Left hindlimb (tissue), 1 donor: ENCODE results near the gene CCDC78.

Source experiments
- DNase-seq: peaks from one replicate; pipeline ENCODE4 v3.0.0-alpha.2; 2018

CCDC78 gene

DNA sequence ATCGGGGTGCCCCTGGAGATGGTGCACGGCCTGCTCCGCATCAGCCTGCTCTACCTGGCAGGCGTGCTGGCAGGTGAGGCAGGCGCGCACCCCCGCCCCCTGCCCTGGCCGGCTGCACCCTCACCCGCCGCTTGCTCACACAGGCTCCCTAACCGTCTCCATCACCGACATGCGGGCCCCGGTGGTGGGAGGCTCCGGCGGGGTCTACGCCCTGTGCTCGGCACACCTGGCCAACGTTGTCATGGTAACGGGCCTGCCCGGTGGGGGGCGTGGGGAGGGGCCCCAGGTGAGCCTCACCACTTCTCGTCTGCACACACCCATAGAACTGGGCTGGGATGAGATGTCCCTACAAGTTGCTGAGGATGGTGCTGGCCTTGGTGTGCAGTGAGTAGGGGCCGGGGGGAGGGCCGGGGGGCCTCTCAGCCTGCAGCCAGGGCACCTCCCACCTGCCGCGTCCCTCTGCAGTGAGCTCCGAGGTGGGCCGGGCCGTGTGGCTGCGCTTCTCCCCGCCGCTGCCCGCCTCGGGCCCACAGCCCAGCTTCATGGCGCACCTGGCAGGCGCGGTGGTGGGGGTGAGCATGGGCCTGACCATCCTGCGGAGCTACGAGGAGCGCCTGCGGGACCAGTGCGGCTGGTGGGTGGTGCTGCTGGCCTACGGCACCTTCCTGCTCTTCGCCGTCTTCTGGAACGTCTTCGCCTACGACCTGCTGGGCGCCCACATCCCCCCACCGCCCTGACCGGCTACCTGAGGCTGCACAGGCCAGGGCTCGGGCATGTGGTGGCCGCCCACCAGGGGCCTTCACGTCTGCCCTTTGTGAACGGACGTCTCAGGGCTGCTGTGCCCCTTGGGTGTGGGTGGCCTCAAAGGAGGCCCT is 48.7 kb downstream of the CCDC78 start:
- no peak for DNase-seq

DNA sequence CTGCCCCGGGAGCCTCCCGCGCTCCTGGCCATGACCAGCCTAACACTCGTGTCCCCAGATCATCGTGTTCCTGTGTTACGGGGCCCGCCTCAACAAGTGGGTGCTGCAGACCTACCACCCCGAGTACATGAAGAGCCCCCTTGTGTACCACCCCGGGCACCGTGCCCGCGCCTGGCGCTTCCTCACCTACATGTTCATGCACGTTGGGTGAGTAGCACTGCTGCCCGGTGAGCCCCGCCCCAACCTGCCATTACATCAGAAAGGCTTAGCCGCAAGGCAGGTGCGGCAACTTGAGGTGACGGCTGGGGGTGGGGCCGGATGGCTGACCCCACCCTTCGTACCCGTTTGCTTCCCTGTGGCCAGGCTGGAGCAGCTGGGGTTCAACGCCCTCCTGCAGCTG is 49.3 kb downstream of the CCDC78 start:
- DNase-seq, result no peak

DNA sequence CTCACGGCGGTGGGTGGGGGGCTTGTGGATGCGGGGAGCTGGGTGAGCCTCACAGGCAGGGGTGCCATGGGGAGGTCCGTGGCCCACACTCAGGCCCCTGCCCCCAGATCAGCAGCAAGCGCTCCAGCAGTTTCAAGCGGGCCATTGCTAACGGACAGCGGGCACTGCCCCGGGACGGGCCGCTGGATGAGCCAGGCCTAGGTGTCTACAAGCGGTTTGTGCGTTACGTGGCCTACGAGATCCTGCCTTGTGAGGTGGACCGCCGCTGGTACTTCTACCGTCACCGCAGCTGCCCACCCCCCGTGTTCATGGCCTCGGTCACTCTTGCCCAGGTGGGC is 49.7 kb downstream of the CCDC78 start:
- DNase-seq, result no peak

DNA sequence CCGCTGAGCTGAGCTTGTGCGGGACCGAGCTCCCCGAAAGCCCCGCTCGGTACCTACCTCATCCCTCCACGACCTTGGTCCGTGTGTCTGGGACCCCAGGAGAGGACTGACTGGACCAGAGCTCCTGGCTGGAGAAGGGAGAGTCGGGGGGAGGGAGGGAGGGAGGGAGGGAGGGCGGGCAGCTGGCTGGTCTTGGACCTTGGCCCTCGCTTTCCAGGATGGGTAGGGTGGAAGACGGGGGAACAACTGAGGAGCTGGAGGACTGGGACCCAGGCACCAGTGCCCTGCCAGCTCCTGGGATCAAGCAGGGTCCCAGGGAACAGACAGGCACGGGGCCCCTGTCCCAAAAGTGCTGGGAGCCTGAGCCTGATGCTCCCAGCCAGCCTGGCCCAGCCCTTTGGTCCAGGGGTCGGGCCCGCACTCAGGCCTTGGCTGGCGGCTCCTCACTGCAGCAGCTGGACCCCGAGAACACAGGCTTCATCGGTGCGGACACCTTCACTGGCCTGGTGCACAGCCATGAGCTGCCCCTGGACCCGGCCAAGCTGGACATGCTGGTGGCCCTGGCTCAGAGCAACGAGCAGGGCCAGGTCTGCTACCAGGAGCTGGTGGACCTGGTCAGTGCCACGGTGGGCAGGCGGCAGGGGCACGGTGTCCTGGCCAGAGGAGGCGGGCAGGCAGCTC is 50.2 kb downstream of the CCDC78 start:
- no peak for DNase-seq

DNA sequence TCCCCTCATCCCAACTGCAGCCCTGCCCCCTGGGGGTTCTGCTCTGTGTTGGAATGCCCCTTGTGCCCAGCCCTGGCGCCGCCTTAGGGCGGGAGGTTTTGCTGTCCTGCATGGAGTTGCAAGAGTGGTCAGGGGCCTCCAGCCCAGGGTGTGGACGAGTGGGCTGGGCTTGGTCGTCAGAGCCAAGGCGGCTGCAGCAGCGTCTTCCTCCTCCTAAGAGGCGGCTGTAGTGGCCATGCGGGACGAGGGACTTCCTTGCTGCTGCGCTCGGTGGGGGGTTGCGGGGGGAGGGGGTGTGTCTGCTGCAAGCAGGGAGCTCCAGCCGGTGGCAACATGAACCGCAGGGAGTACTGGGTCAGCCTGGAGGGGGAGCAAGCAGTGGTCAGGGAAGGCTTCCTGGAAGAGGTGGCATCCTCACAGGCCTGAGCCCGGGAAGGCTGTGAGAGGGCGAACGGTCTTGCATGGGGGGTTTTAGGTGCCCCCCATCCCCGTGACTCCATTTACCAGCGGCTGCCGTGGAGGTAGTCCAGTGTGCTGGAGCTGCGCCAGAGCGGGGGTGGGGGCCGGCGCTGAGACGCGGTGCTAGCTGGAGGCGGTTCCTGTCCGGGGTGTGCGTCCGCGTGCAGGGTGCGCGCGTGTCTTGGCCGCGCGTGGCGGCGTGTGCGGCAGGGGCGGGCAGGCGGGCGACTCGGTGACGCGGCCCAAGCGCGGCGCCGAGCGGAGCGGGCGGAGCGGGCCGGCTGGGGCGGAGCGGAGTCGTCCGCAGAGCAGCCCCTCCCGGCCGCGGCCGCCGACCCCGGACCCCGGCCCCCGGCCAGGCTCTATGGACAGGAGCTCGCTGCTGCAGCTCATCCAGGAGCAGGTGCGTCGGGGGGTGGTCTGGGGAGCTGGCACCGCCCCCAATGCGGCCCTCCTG is 51.0 kb downstream of the CCDC78 start, which contains the start of gene RHBDL1:
TSS of gene RHBDL1 (plus strand) at position 704 of the 916 bp plus-strand sequence. CDS start at position 824, 120 bp downstream.
- no peak for DNase-seq

DNA sequence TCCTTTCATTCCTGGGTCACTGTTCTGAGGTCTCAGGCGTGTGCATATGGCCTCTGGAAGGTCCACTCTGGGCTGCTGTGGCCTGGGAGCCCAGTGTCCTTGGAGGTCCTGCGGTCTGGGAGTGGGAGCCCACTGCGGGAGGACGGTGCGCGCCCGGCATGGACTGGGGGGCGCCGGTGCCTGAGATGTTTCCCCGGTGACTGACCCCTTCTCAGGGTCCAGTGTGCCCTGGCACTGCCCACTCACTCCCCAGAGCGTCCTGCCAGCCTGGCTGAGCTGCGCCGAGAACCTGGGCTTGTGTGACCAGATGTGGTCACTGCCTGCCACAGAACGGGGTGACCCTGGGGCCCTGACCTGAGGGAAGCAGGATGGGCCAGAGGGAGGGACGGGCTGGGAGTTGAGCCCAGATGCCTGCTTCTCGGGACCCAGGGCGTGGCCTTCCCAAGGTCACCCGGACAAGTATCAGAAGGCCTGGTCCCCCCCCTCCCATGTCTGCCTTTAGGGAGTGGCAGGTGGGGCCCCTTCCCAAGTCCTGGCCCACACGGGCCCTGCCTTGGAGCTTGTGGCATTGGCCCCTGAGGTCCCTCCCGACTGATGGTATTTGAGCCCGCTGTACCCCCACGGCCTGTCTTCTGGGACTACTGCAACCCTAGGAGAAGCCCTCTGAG is 51.9 kb downstream of the CCDC78 start:
- DNase-seq, result no peak

DNA sequence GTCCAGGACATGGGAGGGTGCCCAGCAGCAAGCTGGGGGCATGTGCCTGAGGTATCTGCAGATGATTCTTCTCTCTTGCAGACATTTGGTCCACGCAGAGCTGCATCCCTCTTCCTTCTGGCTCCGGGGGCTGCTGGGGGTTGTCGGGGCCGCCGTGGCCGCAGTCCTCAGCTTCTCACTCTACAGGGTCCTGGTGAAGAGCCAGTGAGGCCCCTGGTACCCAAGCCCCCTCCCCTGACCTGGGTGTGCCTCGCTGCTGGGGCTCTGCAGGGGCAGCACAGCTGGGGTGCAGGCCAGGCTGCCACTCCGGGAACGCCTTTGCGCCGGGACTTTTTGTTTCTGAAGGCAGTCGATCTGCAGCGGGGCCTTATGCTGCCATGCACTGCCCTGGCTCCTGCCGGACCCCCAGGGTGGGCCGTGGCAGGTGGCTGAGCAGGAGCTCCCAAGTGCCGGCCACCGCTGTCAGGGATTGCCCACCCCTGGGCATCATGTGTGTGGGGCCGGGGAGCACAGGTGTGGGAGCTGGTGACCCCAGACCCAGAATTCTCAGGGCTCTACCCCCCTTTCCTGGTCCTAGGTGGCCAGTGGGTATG is 52.7 kb downstream of the CCDC78 start:
- no peak for DNase-seq

DNA sequence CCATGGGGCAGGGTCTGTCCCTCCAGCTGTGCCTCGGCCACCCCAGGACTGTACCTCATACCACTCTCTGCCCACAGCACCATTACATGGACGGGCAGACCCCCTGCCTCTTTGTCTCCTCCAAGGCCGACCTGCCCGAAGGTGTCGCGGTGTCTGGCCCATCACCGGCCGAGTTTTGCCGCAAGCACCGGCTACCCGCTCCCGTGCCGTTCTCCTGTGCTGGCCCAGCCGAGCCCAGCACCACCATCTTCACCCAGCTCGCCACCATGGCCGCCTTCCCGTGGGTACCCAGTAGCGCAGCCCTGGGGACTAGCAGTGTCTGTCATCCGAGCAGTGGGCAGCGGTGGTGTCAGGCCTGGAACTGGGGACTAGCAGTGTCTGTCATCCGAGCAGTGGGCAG is 53.4 kb downstream of the CCDC78 start:
- DNase-seq, result no peak
